SIG-M5 treated with dmso at 0.1 percent for 504 hours (cell line): ENCODE results near the gene PCBP3.
"Not testable (repeated sequence)": the region's sequence is repeated elsewhere in the genome, so short reads cannot be mapped to it uniquely, and the experiment has no call there.

ENCODE experiments used
- DNase-seq: peaks from one replicate; lab custom pipeline; 2025; ENCODE audit not compliant: unreplicated experiment; lab: John Stamatoyannopoulos, UW

PCBP3 gene

DNA sequence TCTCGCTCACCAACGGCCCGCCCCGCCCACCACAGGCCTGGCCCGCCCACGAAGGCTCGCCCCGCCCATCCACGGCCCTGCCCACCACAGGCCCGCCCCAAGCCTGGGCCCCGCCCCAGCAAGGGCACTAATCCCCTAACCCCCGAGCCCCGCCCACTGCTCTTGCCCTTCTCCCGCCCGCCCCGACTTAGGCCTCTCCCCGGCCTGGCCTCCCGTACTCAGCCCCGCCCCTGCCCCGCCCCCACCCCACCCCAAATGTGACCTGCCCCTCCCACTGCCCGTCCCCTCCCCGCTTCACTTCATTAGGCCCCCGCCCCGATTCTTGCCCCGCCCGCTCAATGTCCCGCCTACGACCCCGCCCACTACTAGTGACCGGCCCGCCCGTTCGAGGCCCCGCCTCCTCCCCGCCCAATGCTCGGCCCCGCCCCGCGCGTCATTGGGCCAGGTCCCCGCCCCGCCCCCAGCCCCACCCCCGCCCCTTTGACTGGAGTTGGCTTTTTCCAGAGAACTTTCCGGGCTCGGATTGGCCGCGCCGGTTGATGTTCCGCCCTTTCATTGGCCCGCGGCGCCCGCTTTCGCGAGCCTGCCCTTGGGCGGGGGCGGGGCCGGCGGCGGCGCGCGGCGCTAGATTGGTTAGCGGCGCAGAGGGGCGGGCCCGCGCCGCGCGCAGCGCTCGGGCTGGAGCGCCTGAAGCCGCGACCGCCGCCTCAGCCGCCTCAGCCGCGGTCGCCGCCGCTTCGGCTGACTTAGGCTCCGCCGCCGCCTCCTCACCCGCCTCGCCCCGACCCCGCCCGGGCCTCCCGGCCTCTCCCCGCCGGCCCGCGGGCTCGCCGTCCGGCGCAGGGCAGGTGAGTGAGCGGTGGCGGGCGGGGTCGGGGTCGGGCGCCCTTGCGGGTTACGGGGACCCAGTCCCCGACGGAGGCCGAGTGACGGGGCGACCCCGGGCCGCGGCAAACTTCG lies at the start of gene PCBP3:
TSS of gene PCBP3 (plus strand) at position 705 of the 960 bp plus-strand sequence. CDS start 206,361 bp downstream, outside the sequence.
- peak; percentile 98 for DNase-seq

GRCh38 chr21:45594721-45595489 lies 48.6 kb upstream of the PCBP3 start:
- DNase-seq: no peak

- no peak for DNase-seq
Measured at GRCh38 chr21:45595574-45596295, 47.8 kb upstream of the PCBP3 start.

DNA sequence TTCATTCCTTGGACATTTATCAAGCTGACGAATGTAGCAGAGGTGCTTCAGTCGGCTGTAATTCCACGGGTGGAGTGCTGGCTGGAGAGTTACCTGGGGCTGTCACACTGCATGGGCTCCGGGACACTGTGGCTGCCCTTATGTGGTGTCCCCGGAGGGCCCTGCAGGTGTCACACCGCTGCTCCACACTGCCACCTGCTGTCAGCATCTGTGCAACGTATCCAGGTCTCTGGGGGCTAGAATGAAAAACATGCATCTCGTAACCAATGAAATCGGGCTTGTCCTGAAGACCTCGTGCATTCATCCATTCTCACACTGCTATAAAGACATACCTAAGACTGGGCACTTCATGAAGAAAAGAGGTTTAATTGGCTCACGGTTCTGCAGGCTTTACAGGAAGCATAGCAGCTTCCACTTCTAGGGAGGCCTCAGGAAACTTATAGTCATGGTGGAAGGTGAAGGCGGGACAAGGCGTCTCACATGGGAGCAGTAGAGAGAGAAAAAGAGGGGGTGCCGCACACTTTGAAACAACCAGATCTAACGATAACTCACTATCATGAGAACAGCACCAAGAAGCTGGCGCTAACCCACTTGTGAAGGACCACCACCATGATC lies 46.7 kb upstream of the PCBP3 start:
- peak; percentile 43 for DNase-seq

- no peak for DNase-seq
Measured at GRCh38 chr21:45598109-45598508, 45.4 kb upstream of the PCBP3 start.

DNA sequence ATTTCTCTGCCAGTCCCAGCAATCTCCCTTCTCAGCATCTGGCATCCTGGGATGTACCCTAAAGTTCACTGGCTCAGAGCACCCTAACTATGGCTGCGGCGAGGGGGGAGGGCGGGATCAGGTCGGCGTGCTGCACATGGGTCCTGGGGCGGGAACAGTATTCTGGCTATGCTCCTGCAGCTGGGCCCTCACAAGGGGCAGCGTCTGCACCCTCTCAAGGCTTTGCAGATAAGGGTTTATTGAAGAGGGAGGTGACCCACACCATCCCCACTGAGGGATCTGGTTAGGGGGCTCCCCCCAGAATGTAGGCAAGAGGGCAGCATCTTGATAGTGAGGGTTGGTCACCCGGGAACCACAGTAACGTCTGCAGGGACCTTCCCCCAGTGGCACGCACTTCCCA lies 44.9 kb upstream of the PCBP3 start:
- DNase-seq: no peak

DNA sequence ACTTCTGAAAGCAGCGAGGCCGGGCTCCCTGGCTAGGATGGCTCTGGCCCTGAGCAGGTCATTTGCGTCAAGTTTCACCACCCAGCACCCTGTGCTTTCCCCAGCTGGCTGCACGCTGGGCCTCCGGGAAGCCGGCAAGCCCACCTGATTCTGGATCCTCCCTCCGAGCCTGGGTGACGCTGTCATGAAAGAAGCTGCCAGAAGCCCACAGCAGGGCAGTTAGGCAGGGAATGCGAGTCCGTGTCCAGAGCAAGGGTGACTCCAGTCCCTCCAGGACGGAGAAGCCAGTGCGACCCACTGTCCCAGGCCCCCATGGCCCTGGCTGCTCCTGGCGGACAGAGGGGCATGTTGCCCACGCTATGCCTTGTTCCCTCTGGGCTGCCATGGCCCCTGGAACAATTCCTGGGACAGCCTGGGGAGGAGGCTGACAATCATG lies 44.4 kb upstream of the PCBP3 start:
- no peak for DNase-seq

GRCh38 chr21:45600248-45600647 lies 43.3 kb upstream of the PCBP3 start:
- no peak for DNase-seq

GRCh38 chr21:45601551-45601950 lies 42.0 kb upstream of the PCBP3 start:
- DNase-seq: no peak

DNA sequence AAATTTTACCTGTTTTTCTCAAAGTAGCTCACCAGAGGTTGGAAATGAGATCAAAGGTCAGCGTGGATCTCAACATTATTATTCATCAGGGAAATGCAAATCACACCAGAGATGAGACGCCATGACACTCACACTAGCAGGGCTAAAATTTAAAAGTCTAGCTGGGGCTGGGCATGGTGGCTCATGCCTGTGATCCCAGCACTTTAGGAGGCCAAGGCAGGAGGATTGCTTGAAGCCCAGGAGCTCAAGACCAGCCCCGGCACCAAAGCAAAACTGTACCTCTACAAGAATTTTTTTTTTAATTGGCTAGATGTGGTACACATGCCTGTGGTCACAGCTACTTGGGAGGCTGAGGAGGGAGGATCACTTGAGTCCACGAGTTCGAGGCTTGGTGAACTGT lies 41.4 kb upstream of the PCBP3 start:
- DNase-seq: no peak

DNA sequence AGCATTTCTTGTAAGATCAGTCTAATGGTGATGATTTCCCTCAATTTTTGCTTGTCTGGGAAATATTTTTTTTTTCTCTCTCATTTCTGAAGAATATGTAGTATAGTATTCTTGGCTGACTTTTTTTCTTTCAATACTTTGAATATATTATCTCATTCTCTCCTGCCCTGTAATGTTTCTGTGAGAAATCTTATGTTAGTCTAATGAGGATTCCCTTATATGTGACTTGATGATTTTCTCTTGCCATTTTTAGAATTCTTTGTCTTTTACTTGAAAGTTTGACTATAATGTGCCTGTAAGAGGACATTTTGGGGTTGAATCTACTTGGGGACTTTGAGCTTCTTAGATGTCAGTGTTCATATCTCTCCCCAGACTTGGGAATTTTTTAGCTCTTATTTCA lies 40.0 kb upstream of the PCBP3 start:
- DNase-seq: no peak

- not testable (repeated sequence) for DNase-seq
Measured at GRCh38 chr21:45604681-45605080, 38.8 kb upstream of the PCBP3 start.

DNA sequence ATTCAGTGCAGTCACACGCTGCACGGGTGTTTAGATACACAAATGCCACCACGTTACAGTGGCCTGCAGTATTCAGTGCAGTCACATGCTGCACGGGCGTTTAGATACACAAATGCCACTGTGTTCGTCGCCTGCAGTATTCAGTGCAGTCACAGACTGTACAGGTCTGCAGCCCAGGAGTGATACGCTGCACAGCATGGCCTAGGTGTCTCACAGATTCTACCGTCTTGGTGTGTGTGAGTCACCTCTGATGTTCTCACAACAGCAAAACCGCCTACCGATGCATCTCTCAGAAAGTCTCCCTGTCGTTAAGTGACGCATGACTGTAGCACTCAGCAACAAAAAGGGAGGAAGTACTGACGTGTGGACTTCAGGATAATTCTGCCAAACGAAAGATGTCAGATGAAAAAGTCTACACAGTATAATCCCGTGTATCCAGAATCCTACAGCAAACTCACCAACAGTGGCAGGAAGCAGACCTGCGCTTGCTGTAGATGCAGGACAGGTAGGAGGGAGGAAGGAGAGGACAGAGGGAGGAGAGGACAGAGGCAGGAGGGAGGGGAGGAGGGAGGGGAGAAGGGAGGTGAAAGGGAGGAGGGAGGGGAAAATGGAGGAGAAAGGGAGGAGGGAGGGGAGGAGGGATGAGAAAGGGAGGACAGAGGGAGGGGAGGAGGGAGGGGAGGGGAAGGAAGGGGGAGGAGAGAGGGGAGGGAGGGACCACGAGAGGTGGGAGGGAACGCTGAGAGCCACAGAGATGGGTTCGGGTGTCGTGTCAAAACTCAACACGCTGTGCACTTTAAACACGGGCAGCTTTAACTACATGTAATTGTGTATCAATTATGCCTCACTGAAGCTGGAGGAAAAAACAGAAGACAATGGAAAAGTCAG lies 36.3 kb upstream of the PCBP3 start:
- DNase-seq: no peak

DNA sequence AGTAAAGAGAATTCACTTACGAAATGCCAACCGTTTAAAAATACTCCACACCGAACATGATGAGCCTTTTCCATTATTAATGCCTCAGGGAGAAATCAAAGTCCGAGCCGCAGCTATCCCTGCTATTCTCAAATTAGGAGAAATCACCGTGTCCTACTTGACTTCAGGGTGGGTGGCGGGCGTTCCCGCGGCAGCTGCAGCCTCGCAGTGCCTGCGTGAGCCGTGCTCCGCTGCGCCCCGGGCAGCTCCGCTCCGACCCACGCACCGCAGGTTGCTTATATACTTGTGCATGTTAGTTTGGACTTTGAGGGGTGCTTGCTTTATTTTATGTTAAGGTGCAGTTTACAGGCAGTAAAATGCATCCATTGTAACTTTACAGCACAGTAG lies 35.6 kb upstream of the PCBP3 start:
- no peak for DNase-seq

GRCh38 chr21:45608747-45609470 lies 34.6 kb upstream of the PCBP3 start:
- DNase-seq: not testable (repeated sequence)

- DNase-seq: not testable (repeated sequence)
Measured at GRCh38 chr21:45609616-45610015, 33.9 kb upstream of the PCBP3 start.

GRCh38 chr21:45611296-45611695 lies 32.2 kb upstream of the PCBP3 start:
- no peak for DNase-seq

DNA sequence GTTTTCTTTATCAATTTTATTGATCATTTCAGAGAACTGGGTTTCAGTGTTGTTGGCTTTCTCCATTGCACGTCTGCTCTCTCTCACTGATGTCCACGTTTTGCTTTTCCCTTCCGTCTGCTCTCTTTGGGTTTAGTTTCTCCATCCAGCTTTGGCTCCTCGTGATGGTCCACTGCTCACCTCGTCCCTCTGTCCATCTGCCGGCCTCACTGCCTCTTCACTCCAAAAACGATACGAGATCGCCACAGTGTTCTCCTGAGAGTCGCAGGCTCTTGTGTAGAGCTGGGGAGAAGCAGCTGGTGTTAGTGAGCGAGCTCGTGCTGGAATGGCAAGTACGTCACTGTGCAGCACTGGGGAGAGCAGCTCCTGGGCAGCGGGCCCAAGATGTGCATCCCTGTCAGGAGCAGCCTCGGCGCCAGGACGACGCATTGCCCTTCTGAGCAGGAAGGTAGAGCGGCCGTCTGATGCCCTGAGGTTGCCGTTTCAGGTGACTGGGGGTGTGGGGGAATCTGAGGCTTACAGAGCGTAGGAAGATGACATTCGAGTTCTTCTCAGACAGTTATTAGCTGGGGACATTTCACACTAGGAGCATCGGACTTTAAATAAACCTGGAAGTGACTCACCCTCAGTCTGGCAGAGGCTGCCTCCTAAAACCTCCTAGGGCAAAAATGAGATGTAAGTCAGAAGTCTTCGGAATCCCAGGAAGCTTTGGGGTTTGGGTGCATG lies 31.4 kb upstream of the PCBP3 start:
- no peak for DNase-seq

DNA sequence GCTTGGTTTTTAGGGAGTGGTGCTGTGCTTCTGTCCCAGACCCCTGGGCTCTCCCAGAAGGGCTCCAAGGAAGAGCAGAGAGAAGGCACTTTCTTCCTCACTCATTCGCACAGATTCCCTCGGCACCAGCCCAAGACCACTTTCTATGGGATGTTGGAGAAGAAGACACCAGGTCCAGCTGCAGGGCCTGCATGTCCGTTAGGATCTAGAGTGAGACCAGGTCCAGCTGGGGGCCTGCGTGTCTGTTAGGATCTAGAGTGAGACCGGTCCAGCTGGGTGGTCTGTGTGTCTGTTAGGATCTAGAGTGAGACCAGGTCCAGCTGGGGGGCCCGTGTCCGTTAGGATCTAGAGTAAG lies 30.9 kb upstream of the PCBP3 start:
- DNase-seq: not testable (repeated sequence)
